K562 (cell line): ENCODE measurements around the gene ANGPTL7. TPM values are rescaled to one million over a fixed set of nuclear protein-coding genes. Genes with fewer than 3 reads are reported as not detected.

ENCODE experiments used
- GTF2A2 ChIP-seq: IDR thresholded peaks from 2 replicates; pipeline ENCODE4 v1.6.1; 2016; ENCODE audit warnings: mild to moderate bottlenecking, missing genetic modification characterization, missing compliant biosample characterization
- HEY1 ChIP-seq: fragments of 250-450 bp; sonication (Bioruptor Pico); IDR thresholded peaks from 2 replicates; pipeline ENCODE4 v1.5.0; 2020; ENCODE audit warnings: mild to moderate bottlenecking, moderate library complexity, borderline replicate concordance
- HMBOX1 ChIP-seq: sonication (generic); IDR thresholded peaks from 2 replicates; pipeline ENCODE4 v1.6.1; 2016
- MGA ChIP-seq: fragments of 450-650 bp; IDR thresholded peaks from 2 replicates; pipeline ENCODE4 v1.6.1; 2016; ENCODE audit warnings: mild to moderate bottlenecking, moderate library complexity
- RB1 ChIP-seq: fragments of 450-650 bp; IDR thresholded peaks from 2 replicates; pipeline ENCODE4 v1.6.1; 2017; ENCODE audit warnings: low read depth, mild to moderate bottlenecking
- SOX6 ChIP-seq: fragments of 450-650 bp; IDR thresholded peaks from 2 replicates; pipeline ENCODE4 v1.6.1; 2014; ENCODE audit warnings: mild to moderate bottlenecking
- STAT5A ChIP-seq: IDR thresholded peaks from 2 replicates; pipeline ENCODE4 v1.6.1; 2012; ENCODE audit warnings: low read length, inconsistent platforms, borderline replicate concordance
- polyA plus RNA-seq, 8 experiments: library from polyadenylated mRNA; depleted of rRNA in 4 of 8; stranded (reverse) in 5 of 8; unstranded in 3 of 8; fragments of >200 nt; fragmentation: Nextera tagmentation in 2 of 8; fragmentation: Illumina TruSeq in 1 of 8; extraction: Ambion mirVana in 2 of 8; extraction: Trizol in 1 of 8; gene quantifications; 2 replicates each; pipeline versions ENCODE4 v1.2.1 to v1.2.3, GENCODE V29; 2011 to 2014; ENCODE audit warnings: inconsistent platforms in 1 of 8, missing spikeins in 1 of 8
- total RNA-seq, 7 experiments: library from RNA; depleted of rRNA in 6 of 7; stranded (reverse); fragments of >200 nt in 6 of 7; fragmentation: Illumina TruSeq in 2 of 7; extraction: Trizol in 2 of 7; gene quantifications; 2 replicates each; pipeline versions ENCODE4 v1.2.1 to v1.2.3, GENCODE V29; 2011 to 2021; ENCODE audit warnings: low replicate concordance in 1 of 7
- TF ChIP-seq, protein P1 (sequence below), 2 experiments: fragments of 450-650 bp; formaldehyde crosslinking in 1 of 2; IDR thresholded peaks; 2 replicates each; pipeline versions ENCODE4 v1.4.0 to v1.6.1; 2014 to 2020; ENCODE audit warnings: mild to moderate bottlenecking in 2 of 2, borderline replicate concordance in 1 of 2, low read depth in 1 of 2

Gene ANGPTL7
- total and polyA plus RNA-seq, 9 of the 15 experiments (the other 6 are each of a cell fraction or from before 2014, with no cell fraction given): not detected

DNA sequence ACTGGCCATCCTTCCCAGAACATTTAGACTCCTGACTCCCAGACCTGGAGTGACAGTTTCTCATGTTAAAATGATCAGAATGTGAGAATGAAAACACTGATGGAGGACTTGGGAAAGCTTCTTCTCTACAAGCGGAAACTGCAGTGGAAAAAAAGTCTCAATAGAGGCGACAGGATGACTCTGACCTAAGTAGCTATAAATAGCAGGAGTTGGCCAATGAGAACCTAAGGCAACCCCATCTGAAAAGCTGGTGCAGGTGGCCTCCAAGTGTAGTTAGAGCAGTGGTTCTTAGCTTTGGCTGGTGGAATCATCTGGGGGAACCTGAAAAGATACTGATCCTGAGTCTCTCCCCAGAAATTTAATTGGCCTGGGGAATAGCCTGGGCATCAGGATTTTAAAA lies 45.2 kb upstream of the ANGPTL7 start (continued):
- TF ChIP-seq MGA (no peak), HEY1 (CRISPR knock-in tag) (no peak), RB1 (no peak), SOX6 (no peak), GTF2A2 (no peak), STAT5A (no peak), HMBOX1 (no peak)
- TF ChIP-seq, protein P1, sequence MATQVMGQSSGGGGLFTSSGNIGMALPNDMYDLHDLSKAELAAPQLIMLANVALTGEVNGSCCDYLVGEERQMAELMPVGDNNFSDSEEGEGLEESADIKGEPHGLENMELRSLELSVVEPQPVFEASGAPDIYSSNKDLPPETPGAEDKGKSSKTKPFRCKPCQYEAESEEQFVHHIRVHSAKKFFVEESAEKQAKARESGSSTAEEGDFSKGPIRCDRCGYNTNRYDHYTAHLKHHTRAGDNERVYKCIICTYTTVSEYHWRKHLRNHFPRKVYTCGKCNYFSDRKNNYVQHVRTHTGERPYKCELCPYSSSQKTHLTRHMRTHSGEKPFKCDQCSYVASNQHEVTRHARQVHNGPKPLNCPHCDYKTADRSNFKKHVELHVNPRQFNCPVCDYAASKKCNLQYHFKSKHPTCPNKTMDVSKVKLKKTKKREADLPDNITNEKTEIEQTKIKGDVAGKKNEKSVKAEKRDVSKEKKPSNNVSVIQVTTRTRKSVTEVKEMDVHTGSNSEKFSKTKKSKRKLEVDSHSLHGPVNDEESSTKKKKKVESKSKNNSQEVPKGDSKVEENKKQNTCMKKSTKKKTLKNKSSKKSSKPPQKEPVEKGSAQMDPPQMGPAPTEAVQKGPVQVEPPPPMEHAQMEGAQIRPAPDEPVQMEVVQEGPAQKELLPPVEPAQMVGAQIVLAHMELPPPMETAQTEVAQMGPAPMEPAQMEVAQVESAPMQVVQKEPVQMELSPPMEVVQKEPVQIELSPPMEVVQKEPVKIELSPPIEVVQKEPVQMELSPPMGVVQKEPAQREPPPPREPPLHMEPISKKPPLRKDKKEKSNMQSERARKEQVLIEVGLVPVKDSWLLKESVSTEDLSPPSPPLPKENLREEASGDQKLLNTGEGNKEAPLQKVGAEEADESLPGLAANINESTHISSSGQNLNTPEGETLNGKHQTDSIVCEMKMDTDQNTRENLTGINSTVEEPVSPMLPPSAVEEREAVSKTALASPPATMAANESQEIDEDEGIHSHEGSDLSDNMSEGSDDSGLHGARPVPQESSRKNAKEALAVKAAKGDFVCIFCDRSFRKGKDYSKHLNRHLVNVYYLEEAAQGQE (IDR thresholded peaks at IDR 0.05; ENCODE audit: borderline replicate concordance): no peak
- TF ChIP-seq, protein P1 (CRISPR knock-in tag; IDR thresholded peaks at IDR 0.05; ENCODE audit: low read depth): no peak
